Activated gamma-delta T cell treated with Interleukin-2 at 50 U/mL for 16 hours (primary cell): ENCODE measurements around the gene MEAK7.

Experiments
- DNase-seq: peaks from one replicate; pipeline ENCODE4 v3.0.0-alpha.2; 2020

MEAK7 gene

GRCh38 chr16:84511180-84511800 lies 6.8 kb upstream of the MEAK7 start:
- peak; percentile 85 for DNase-seq

GRCh38 chr16:84509032-84509950 lies 4.8 kb upstream of the MEAK7 start:
- DNase-seq: no peak

DNA sequence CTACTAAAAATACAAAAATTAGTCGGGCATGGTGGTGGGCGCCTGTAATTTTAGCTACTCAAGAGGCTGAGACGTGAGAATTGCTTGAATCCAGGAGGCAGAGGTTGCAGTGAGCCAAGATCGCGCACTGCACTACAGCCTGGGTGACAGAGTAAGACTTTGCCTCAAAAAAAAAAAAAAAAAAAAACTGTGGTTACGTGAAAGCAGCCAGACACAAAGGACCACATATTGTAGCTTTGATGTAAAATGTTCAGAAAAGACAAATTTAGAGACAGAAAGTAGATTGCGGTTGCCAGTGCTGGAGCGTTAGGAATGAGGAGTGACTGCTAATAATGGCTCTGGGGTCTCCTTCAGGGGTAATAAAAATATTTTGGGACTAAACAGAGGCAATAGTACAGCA lies 4.0 kb upstream of the MEAK7 start:
- no peak for DNase-seq

GRCh38 chr16:84507011-84507982 lies 2.8 kb upstream of the MEAK7 start:
- no peak for DNase-seq

DNA sequence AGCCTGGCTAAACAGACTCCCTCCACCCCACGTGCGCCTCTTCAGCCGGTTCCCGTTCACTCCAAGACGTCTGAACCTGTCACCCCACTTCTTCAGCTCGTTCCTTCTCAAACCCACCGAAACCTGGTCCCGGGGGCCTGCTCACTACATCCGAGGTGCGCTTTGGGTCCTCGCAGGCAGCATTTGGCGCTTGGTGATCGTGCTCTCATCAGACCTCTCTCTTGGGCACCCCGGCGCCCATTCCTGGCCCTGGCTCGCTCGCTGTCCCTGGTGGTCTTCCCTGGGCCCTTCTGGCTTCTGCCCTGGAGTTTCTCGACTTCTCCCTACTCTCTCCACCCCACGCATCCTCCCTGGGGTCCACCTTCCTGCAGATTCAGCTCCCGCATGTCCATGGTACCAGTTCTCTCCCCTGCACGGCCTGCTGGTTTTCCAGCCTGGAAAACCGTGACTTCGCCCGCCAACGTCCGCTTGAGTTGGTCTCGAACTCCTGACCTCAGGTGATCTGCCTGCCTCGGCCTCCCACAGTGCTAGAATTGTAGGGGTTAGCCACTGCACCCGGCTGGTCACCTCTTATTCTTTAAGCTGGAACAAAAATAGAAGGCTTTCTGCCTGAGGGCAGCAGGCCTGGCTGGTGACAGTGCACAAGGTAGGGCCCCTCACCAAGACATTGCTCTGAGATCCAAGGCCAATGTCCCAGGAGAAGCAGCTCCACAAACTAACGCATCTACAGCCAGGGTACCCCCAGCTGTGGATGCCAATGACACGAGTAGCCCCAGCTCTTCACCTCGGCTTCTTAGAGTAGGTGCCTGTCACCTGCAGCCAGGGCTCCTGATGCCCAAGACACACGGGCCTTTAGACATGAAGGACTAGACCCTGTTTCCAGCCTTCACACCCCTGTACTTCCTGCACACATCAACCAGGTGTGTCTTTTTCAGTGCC lies 1.1 kb upstream of the MEAK7 start:
- DNase-seq: no peak

GRCh38 chr16:84503751-84504395 lies 586 bp downstream of the MEAK7 start:
- DNase-seq: no peak

GRCh38 chr16:84502581-84502980 lies 1.9 kb downstream of the MEAK7 start:
- no peak for DNase-seq

- DNase-seq: no peak
Measured at GRCh38 chr16:84502075-84502474, 2.4 kb downstream of the MEAK7 start.

DNA sequence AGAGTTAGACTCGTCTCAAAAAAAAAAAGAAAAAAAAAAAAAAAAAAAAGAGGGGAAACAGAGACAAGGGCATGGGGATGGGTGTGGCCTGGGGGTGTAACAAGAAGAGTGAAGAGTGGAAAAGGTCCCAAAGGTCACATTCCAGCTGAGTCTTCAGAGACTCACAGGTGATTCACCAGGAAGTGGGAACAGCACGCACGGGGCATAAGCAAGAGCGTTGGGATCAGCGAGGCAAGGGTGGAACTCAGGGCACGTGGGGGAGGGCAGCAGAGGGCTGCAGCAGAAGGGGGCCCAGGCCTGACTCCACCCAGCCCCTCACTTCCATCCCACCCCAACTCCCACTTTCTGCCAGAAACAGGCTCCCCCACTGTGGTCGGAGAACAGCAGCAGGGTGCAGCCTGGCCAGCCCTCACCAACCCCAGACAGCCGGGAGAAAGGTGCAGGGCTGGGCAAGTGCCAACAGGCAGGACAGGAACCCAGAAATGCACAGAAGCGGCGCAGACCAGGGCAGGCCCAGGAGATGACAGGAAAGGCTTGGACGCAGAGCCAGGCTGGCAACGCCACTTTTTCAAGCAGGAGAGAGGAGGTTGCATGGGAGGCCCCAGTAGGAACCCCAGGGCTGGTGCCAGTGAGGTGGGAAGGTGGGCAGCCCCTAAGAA lies 3.3 kb downstream of the MEAK7 start:
- no peak for DNase-seq

GRCh38 chr16:84500531-84500930 lies 3.9 kb downstream of the MEAK7 start:
- no peak for DNase-seq

- no peak for DNase-seq
Measured at GRCh38 chr16:84499638-84500037, 4.8 kb downstream of the MEAK7 start.

DNA sequence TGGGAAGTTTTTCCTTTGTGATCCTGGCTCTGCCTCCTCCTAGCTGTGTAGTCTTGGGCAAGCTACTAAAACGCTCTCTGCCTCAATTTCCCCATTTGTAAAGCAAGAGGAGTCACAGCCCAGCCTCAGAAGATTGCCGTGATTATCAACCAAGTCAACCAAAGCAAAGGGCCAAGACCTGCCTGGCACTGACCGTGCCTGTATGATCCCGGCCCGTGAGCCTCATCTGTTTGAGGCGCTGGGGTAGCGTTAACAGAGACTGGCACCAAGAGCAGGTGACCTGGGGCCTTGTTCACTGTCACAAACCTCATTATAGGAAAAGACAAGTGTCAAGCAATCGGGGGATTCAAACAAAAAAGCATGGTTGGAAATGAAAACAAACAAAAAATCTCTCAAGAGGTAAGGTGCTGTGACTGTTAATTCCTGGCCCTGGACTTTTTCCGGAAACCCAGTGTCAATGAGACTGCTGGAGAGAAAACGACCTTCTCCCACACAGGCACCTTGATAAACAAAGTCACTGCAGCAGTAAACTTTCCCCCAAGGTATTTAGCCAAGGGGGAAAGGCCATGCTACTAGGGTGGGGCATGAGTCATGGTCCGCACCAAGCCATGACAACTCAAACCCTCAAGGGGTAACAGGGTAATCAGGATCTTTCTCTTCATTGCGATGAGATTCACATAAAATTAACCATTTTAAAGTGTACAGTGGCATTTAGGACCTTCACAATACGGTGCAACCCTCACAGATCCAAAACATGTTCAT lies 5.4 kb downstream of the MEAK7 start:
- DNase-seq: no peak

DNA sequence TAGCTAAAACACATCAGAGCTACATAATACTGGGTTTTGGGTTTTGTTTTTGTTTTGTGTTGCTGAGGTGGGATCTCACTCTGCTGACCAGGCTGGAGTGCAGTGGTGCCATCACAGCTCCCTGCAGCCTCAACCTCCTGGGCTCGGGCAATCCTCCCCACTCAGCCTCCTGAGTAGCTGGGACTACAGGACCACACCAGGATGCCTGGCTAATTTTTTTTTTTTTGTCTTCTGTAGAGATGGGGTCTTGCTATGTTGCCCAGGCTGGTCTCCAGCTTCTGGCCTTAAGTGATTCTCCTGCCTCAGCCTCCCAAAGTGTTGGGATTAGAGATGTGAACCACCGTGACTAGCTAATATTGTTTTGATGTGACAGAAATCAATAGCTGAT lies 6.2 kb downstream of the MEAK7 start:
- no peak for DNase-seq

DNA sequence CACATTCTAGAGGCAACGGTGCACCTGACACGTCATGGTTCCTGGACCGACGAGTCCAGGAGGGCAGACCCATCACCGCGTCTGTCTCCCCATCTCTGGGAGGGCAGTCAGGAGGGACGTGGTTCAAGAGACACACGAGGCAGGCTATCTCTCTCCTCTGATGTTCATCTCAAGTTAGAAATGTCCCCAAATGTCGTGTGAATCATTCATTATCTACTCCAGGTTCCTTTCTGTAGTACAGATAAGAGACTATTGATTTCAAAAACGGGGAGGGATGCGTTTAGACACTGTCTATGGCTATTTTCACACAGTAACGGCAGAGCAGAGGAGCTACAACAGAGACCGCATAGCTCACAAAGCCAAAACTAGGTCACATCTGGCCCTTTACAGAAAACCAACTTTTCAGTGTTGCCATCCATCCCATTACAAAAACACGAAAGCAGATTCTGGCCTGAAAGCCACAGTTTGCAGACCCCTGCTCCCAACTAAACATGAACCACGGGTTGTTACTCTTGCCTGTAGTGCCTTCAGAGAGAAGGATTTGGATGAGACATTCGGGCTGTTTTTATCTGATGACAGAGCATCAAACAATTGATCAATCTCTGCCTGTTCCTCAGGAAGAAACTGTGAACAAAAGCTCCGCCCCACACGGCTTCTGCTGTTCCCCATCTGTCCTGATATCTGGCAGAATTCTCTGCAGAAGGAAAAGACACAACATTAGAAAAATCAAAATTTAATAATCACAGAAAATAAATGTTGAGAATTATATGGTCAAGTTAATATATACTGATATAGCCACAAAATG lies 6.8 kb downstream of the MEAK7 start:
- DNase-seq: no peak

- DNase-seq: no peak
Measured at GRCh38 chr16:84496991-84497390, 7.5 kb downstream of the MEAK7 start.

DNA sequence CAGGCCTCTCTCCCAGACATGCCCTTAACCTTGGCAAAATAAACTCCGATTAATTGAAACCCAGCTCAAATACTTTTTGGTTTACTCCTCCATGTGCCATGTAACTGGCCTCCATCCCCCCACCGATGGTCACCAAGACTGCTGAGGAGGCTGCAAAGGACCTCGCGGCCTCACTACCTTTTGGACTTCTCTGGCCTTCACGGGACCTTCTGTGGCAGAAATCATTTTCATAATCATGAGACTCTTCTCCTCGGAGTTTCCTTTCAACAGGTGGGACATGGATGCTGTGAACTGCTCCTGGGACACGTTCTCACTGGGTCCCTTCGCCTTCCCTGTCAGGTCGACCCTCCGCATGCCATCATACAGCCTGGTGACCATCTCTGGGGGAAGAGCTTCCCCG lies 9.0 kb downstream of the MEAK7 start:
- no peak for DNase-seq

GRCh38 chr16:84489131-84489530 lies 15.3 kb downstream of the MEAK7 start:
- DNase-seq: no peak

DNA sequence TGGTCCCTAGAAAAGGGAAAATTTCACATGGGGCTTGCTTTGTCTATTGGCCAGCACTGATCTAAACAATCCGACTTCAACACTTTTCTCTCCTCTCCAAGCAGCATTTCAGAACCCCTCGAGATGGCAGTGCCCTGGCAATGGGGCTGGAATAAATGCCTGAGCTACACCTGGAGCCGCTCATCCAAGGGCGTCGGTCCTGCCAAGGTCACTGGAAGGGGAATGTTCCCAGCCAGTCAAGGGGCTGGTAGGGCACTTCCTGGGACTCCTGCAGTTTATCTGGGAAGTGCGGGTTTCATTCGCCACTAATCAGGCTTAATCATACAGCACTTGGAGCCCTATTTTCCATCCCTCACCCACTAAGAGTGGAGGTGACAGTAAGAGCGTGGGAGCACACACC lies 17.1 kb downstream of the MEAK7 start:
- no peak for DNase-seq

GRCh38 chr16:84486551-84487235 lies 17.8 kb downstream of the MEAK7 start:
- no peak for DNase-seq
